Hematopoietic multipotent progenitor cell treated with erythropoietin and hydrocortisone succinate and interleukin-3 and kit ligand, for 17 days (in vitro differentiated cells): ENCODE data around the gene RPS25.
A peak's percentile ranks its signal among the peaks of the same experiment; 100 is the strongest.
"Not testable (repeated sequence)": the region's sequence is repeated elsewhere in the genome, so short reads cannot be mapped to it uniquely, and the experiment has no call there.

Experiments
- DNase-seq: peaks from one replicate; pipeline ENCODE4 v3.0.0-alpha.2; 2015; ENCODE audit warnings: low spot score

RPS25 gene

DNA sequence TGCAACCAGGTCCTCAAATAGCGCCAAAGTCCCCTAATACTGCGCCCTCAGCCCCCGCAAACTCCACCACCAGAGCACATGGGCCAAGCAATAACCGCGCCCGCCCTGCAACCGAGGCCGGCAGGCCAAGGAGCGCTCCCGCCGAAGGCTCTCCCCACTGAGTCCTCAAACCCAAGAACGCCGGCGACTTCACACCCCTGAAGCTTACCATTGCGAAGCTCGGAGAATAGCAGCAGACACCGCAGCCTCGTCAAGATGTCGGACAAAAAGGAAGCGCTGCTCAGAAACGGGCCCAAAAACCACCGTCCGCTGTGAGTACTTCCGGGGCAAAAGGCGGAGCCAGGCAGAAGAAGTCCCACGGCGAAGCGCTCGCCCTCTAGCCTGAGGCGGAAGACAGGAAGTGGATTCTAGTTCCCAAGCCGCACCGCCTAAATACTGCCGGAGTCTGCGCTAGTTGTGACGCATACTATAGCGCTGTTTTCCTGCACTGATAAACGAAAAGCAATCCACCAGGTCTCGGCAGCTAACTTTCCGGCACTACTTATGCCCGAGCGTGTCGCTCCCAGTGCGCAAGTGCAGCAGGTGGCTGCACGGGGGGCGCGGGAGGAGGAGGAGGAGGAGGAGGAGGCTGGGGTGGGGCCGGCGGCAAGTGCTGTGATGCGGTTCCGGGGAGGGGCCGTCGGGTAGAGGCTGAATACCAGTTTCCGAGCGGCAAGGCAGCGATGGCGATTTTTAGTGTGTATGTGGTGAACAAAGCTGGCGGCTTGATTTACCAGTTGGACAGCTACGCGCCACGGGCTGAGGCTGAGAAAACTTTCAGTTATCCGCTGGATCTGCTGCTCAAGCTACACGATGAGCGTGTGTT, at the start of gene RPS25, which contains the start of gene TRAPPC4:
Gene RPS25 (minus strand): TSS at position 270 of the 865 bp plus-strand sequence. CDS start 59 bp downstream, at position 211.
Gene TRAPPC4 (plus strand): TSS at position 693 of the 865 bp plus-strand sequence. CDS start 30 bp downstream, at position 723.
- peak; percentile 96 for DNase-seq

DNA sequence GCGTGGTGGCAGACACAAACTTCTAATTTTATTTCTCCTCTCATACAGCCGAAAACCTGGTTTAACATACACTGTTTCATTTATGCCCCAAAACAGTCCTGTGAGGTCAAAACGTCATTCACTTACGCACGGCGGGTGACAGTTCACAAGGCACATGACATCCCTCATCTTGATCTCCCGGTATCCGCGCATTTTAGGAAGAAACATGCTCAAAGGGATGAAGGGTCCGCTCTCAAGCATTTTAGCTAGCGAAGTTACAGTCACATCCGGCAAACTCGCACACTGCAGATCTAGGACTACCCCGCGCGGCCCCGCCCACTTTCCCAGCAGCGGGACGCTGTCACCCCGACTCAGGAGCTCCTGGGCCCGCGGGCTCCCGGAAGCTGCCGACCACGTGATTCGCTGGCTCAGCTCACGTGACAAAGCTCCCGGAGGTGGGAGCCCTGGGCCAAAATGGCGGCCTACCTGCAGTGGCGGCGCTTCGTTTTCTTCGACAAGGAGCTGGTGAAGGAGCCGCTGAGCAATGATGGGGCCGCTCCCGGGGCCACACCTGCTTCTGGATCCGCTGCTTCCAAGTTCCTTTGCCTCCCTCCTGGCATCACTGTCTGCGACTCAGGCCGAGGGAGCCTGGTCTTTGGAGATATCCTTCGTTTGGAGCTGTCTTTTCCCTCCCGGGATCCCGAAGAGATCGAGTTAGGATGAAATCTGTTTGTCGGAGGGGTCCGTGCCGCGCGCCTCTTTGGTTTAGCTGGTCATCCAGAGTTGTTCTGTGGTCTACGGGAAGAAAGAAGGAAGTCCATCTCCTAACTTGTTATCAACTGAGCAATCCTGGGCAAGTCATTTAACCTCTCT, 49.5 kb upstream of the RPS25 start, which contains the start of gene VPS11:
Gene VPS11 (plus strand): TSS at position 448 of the 852 bp plus-strand sequence. CDS start 6 bp downstream, at position 454.
- DNase-seq: peak; percentile 98

DNA sequence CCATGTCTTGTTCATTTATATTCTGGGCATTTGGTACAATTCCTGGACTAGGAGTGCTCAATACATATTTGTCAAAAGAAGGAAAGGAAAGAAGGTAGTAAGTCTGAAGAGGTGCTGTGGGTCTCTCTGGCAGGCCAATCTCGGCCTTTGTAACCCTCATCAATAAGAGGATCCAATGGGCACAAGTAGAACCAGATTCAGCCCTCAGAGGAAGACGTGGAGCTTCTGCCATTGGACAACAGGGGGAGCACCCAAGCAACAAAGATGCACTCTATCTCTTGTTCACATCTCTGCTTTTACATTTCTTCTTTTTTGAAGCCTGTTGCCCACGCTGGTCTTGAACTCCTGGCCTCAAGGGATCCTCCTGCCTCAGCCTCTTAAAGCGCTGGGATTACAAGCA, 47.2 kb upstream of the RPS25 start:
- DNase-seq: peak; percentile 88

DNA sequence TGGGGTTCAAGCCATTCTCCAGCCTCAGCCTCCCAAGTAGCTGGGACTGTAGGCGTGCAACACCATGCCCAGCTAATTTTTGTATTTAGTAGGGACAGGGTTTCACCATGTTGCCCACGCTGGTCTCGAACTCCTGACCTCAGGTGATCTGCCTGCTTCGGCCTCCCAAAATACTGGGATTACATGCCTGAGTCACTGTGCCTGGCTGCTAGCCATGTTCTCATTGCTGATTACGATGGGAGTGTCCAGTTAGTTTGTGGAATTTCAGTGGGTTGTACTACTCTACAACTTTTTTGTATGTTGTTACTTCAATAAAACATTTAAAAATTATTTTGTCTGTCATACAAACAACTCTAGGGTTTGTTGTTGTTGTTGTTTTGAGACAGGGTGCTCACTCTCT, 44.6 kb upstream of the RPS25 start:
- DNase-seq: peak; percentile 96

DNA sequence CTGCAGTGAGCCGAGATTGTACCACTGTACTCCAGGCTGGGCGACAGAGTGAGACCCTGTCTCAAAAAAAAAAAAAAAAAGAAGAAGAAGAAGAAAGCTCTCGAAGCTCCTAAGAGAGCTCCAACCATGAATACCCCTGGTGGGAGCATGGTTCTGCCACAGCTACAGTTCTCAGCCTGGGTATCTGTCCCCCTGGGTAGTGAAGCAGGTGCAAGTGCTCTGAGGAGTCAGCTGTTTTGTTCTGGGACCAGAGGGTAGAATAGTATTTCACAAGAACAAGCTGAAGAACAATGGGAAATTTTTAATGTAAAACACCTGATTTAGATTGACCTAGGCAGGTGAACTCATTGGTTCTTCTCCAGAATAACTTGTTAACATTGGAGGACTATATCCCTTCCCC, 43.1 kb upstream of the RPS25 start:
- no peak for DNase-seq

DNA sequence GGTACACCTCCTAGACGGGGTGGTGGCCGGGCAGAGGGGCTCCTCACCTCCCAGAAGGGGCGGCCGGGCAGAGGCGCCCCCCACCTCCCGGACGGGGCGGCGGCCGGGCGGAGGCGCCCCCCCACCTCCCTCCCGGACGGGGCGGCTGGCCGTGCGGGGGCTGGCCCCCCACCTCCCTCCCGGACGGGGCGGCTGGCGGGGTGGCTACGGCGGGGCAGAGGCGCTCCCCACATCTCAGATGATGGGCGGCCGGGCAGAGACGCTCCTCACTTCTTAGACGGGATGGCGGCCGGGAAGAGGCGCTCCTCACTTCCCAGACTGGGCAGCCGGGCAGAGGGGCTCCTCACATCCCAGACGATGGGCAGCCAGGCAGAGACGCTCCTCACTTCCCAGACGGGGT, 41.0 kb upstream of the RPS25 start:
- DNase-seq: not testable (repeated sequence)

DNA sequence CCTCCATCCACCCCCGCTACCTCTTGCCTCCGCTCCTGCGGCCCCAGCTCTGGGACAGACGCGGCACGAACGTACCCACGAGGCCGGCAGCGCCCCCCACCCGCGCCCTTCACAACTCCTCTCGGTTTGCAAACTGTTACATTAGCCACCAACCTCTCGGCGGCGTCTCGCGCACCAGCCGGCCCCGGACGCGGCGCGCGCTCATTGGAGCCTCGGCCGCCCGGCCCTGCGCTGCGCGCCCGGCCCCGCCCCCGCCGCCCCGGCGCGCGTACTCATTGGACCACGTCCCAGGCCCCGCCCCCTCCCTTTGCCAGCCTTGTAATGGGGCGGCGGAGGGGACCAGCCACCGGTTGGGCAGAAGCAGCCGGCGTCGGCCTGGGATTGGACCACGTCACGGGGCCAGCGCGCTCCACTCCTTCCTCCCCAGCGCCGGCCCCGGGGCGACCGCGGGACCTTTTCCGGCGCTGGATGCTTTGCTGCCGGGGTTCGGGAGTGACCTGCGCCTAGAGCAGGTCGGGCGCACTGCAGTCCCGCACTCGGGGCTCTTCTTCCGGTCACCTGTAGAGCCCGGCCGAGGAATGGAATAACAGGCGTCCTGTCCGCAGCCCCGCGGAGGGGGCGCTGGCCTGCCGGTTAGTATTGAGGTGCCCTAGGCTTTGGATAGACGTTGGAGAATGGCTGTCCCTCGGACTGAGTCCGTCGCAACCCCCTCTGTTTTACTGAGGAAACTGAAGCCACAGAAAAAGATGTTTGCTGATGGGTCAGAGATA, 39.0 kb upstream of the RPS25 start, which contains the start of gene HYOU1:
Gene HYOU1 (minus strand): TSS at position 206 of the 770 bp plus-strand sequence. CDS start 1,045 bp downstream, outside the sequence.
- DNase-seq: peak; percentile 96

DNA sequence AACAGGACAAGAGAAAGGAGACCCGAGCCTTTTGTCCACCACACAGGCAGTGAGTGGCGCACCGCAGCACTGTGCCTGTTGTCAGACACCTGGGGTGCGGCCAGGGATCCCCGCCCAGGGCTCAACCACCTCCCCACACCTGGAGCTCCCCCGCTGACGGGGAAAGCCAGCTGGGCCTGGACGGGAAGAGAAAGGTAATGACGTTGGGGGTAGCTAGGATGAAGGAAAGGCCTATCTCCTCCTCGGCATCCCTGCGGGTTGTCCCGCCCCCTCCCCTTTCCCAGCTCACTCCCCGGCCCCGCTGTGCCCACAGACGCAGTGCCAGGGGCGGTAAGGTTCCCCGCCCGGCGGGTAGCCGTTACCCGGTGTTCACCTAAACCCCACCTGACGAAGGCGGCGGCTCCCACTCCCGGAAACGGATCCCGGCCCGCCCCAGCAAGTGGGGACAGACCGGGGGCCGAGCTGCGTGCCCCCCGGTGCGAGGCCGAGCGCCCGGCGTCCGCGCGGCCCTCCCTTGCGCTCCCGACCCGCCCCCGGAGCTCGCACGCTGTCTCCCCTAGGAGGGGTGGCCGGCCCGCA, 38.4 kb upstream of the RPS25 start:
- DNase-seq: peak; percentile 56

DNA sequence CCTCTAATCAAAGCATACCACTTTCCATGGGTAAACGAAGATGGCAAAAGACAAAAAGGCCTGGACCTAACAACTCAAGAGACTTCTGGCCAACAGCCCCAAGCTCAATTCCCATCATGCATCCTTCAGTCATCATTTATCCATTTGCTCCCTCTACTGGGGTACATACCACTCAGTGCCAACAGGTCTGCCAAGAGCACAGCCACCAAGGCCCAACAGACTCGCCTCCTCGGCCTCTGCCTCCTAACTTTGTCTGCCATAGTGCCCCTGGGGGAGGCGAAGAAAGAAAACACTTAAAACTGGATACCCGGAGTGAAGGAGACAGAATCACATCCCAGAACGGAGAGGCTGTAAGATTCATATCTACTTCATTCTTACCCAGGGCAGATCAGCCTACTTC, 37.8 kb upstream of the RPS25 start:
- peak; percentile 49 for DNase-seq

DNA sequence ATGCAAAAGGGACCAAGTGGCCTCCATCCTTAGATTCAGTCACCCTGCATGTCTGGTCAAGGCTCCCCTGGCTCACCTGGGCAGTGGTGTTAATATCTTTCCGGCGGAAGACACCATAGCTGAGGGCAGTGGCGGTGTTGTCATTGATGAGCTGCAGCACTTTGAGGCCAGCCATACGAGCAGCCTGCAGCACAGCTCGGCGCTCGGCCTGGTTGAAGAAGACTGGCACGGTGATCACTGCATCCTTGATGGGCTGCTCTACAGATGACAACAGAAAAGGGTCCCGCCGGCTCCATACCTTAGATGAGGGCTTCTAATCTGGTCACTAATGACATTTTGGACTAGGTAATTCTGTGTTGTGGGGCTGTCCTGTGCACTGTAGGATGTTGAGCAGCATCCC, 36.3 kb upstream of the RPS25 start:
- no peak for DNase-seq

DNA sequence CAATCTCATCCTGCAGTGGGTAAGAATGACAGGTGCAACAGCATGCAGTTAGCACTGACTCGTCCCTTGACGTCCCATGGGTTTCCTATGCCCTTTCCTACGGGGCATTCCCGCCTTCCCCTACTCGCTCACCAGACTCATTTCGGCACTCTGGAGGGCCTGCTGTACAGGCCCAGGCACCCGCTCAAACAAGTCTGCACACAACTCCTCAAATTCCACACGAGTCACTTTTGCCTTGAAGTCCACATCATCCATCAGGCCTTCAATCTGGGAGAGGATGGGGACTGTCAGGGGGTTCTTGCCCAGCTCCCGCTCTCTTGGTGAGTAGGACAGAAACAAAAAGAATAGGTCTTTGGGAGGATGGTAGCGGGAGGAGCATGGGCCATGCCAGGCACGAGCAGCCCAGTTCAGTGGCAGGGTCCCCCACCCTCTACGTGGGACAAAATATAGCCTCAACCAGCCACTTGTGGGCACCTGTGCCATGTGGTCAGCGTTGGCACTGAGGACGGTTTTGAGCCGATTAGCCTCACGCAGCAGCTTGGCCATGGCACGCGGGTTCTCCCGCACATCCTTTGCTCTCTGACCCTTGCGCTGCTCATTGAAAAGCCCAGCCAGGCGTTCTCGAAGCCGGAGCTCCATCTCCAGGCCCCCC, 34.1 kb upstream of the RPS25 start:
- no peak for DNase-seq

DNA sequence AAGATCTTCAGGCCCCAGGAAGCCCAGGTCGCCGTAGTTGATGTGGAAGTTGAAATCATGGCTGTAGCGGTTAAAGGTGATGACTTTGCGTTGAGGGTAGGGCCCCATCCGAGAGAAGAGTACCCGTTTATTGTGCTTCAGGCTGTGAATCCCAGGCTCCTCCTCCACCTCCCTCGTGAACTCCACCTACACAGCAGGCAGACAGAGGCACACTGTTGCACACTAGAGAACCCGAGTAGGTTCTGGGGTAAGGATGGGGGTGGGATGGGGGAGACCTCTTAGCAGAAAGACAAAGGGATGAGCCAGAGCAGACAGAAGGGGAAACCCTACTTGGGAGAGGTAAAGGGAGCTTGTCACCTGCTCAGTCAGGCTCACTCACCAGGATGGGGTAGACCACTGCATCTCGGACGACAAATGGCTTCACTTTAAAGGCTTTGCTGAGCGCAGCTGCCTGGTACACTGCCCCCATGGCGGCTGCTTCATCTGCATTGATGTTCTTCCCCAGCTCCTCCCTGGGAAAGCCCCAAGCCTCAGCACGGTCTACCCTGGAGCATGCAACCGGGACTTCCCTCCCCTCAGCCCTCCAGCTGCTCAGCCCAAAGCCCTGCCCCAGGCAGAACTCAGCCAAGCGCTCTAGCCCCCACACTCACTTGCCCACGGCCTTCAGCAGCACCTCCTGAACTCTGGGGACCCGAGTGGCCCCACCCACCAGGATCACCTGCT, 33.5 kb upstream of the RPS25 start:
- no peak for DNase-seq

DNA sequence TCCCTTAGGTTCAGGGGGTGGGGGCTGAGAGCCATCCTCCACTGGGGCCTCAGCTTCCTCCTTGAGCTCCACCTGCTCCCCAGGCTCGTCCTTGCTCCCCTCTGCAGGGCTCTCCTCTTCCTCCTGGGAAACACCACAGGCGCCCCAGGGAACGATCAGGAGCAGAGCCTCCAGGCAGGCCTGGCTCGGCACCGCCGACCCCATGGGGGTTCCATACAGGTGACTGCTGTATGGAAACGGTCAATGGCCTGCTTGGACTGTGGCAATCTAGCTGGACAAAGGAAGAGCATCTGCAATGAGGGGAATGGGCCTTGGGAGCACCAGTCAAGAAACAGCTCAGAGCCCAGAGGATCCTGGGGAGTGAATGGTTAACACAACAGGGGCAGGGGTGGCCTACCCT, 30.9 kb upstream of the RPS25 start:
- DNase-seq: no peak

DNA sequence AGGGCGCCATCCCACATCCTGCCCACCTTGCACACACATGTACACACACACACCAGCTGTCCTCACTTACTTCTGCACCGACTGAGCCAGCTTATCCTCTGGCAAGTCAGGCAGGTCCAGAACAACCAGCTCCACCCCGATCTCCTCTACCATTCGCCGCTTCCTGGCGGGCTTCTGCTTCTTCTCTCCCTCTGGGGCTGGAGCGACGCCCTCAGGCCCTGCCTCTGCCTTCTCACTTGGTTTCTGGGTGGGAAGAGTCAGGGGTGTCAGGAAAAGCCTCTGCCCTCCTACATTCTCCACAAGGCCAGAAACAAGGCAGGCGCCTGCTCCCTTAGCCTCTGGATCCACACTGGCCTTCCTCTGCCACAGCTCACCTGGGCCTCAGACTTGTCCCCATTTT, 30.5 kb upstream of the RPS25 start:
- DNase-seq: no peak

DNA sequence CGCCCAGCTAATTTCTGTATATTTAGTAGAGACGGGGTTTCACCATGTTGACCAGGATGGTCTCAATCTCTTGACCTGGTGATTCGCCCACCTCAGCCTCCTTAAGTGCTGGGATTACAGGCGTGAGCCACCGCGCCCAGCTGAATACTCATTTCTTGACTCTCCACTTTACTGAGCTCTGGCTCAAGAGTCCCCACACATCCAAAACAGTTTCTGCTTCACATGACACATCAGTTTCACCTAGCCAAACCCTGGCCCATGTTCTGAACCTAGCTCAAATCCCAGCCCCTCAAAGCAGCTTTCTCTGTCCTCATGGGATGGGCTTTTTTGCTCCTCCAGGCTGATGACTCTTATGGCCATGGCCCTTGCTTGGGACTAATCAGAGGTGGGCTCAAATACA, 29.1 kb upstream of the RPS25 start:
- no peak for DNase-seq

DNA sequence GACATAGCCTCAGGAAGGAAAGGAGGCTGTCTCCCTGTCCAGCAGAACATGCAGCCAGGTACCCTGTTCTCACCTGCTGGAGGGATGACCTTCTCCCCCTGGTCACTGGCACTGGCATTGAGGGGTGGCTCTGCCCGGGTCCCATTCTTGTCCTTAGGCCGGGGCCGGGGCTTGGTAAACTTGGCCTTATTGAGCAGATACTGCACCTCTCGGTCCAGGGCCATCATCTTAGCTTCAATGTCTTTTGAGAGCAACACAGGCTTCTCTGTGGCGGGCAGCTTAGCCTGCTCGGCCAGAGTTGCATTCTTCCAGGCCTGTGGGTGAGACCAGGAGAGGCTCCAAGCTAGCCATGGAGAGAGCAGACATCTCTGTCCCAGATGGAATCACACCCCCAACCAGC, 28.3 kb upstream of the RPS25 start:
- DNase-seq: no peak

DNA sequence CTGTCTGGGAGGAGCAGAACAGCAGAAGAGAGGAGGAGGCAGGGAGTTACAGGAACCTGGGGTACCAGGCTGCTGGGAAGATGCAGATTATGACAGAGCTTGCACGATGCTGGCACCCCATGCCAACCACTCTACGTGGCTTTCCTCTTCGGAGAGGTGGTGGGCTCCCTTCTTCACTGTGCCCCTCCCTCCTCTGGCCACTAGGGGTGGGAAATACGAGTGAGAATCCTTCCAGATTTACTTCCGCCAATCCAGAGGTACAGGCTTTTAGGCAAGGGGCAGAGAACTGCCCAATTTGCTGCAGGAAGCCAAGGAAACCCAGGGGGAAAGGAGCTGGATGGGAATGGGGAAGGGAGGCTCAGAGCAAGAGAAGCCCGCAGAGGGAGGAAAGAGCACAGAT, 26.6 kb upstream of the RPS25 start:
- no peak for DNase-seq

DNA sequence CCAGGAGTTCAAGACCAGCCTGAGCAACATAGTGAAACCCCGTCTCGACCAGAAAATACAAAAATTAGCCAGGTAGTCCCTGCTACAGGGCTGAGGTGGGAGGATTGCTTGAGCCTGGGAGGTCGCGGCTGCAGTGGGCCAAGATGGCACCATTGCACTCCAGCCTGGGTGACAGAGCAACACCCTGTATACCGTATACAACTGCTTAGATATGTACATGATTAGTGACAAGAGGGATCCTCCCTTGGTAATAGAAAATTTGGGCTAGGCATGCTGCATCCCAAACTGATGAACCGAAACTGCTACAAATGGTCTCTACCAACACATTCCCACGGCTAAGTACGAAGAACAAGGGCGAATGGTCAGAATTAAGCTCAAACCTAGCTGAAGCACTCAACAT, 24.8 kb upstream of the RPS25 start:
- DNase-seq: no peak

DNA sequence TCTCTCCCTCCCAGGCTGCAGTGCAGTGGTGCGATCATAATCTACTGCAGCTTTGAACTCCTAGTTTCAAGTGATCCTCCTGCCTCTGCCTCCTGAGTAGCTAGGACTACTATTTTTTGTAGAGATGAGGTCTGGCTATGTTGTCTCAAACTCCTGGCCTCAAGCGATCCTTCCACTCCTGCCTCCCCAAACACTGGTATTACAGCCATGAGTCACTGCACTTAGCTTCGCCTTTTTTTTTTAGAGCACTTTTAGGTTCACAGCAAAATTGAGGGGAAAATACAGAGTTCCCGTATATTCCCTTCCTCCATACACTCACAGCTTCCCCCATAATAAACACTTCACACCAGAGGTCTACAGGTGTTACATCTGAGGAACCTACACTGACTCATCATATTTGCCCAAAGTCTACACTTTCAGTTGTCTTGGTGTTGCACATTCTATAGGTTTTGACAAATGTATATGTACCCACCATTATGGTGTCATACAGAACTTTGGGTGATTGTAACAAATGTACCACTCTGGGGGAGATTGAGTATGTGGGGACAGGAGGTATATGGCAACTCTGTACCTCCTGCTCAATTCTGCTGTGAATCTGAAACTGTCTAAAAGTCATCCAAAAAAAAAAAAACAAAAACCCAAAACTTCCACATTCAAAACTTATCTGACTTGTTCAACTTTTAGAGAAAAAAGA, 23.8 kb upstream of the RPS25 start:
- DNase-seq: no peak

DNA sequence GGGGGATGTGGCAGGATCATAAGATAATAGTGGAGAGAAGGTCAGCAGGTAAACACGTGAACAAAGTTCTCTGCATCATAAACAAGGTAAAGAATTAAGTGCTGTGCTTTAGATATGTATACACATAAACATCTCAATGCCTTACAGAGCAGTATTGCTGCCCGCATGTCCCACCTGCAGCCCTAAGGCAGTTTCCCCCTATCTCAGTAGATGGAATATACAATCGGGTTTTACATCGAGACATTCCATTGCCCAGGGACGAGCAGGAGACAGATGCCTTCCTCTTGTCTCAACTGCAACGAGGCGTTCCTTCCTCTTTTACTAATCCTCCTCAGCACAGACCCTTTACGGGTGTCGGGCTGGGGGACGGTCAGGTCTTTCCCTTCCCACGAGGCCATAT, 21.3 kb upstream of the RPS25 start:
- not testable (repeated sequence) for DNase-seq
